OCI-LY3 (cell line): ENCODE measurements around the gene ACYP1.

Experiments
- H2AFZ ChIP-seq: fragments of 200-600, 300-600 bp; shearing (Covaris generic); 2 replicates; pipeline ENCODE4 v1.6.0; 2014; ENCODE audit warnings: antibody characterized with exemption, low read depth, low read length
- H3K27ac ChIP-seq: fragments of 200-600, 300-600 bp; sonication (generic); 2 replicates; pipeline ENCODE4 v1.5.1; 2014; ENCODE audit warnings: mild to moderate bottlenecking, low read length, moderate library complexity, mixed read lengths
- H3K27me3 ChIP-seq: fragments of 200-600, 300-600 bp; sonication (generic); 2 replicates; pipeline ENCODE4 v1.6.1; 2014; ENCODE audit warnings: low read depth, low read length, mixed read lengths
- H3K36me3 ChIP-seq: fragments of 200-600, 300-600 bp; sonication (generic); replicated peaks from 2 replicates; pipeline ENCODE3; 2014; ENCODE audit warnings: low read depth, low read length, mixed read lengths
- H3K4me1 ChIP-seq: fragments of 300-600, 200-600 bp; sonication (generic); 2 replicates; pipeline ENCODE4 v1.6.1; 2014; ENCODE audit warnings: low read length, mixed read lengths
- H3K4me2 ChIP-seq: fragments of 200-600, 300-600 bp; sonication (generic); 2 replicates; pipeline ENCODE4 v1.6.1; 2014; ENCODE audit warnings: low read length, mixed read lengths
- H3K4me3 ChIP-seq: fragments of 300-600, 200-600 bp; sonication (generic); 2 replicates; pipeline ENCODE4 v1.5.1; 2014; ENCODE audit warnings: antibody characterized with exemption, mild to moderate bottlenecking, low read length, moderate library complexity
- H3K79me2 ChIP-seq: fragments of 300-600, 200-600 bp; shearing (Covaris generic); 2 replicates; pipeline ENCODE4 v1.6.1; 2014; ENCODE audit warnings: mild to moderate bottlenecking, low read length, mixed read lengths
- H3K9ac ChIP-seq: fragments of 300-600, 200-600 bp; shearing (Covaris generic); 2 replicates; pipeline ENCODE4 v1.6.0; 2014; ENCODE audit warnings: mild to moderate bottlenecking, low read length, moderate library complexity
- H3K9me3 ChIP-seq: fragments of 200-600, 300-600 bp; shearing (Covaris generic); 2 replicates; pipeline ENCODE4 v1.6.1; 2014; ENCODE audit warnings: low read length, mixed read lengths; ENCODE audit not compliant: insufficient read depth
- H4K20me1 ChIP-seq: fragments of 200-600, 300-600 bp; sonication (generic); 2 replicates; pipeline ENCODE4 v1.6.1; 2016; ENCODE audit warnings: low read length, mixed read lengths; ENCODE audit not compliant: insufficient read depth
- CTCF ChIP-seq: fragments of 200-600, 300-600 bp; sonication (generic); IDR thresholded peaks from 2 replicates; pipeline ENCODE4 v1.5.1; 2014; ENCODE audit warnings: antibody characterized with exemption, low read length, low read depth
- EZH2phosphoT487 ChIP-seq: fragments of 200-600 bp; shearing (Covaris generic); IDR thresholded peaks from 2 replicates; pipeline ENCODE4 v1.6.1; 2018; ENCODE audit warnings: antibody characterized with exemption, mixed run types, low read depth

The ACYP1 gene

DNA sequence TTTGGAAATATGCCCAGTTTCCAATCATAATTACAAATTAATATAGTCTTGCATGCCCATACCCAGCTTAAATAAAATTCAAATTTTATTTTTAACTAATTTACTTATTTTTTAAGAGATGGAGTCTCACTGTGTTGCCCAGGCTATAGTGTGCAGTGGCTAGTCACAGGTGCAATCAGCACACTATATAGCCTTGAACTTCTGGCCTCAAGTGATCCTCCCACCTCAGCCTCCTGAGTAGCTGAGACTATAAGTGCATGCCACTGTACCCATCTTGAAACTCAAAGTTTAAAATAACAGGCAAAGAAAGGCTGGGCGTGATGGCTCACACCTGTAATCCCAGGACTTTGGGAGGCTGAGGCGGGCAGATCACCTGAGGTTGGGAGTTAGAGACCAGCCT lies 22.9 kb downstream of the ACYP1 start:
- no peak overlapping the region for H3K4me3 ChIP-seq
- H3K36me3 ChIP-seq = peaks cover 28% of the 10 kb centered on the region
- TF ChIP-seq CTCF (no peak), EZH2phosphoT487 (no peak)
- H2AFZ ChIP-seq = no peak overlapping the region
- no peak overlapping the region for H3K4me2 ChIP-seq
- no peak overlapping the region for H3K27ac ChIP-seq
- H3K9me3 ChIP-seq = no peaks in the 10 kb centered on the region
- H4K20me1 ChIP-seq = no peaks in the 10 kb centered on the region; the same call in 1 of the 2 replicates
- H3K27me3 ChIP-seq = no peaks in the 10 kb centered on the region
- H3K4me1 ChIP-seq = peaks cover 16% of the 10 kb centered on the region
- peaks cover 21% of the 10 kb centered on the region for H3K79me2 ChIP-seq
- H3K9ac ChIP-seq = no peak overlapping the region

DNA sequence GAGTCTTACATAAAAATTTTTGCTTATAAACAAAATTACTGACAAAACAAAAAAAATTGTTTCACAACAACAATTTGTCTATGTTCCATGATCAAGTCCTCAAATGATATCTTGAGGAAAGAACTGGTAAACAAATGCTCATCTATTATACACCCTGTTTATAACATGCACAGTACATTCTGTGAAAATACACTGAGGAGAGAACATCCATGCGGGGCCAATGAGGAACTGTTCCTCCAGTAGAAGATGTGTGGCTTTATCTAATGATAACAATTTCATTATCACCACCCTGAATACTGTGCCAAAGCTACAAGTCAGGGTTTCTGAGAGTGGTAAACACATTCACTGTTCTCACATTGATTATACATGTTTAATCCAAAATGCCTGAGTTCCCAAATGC lies 23.3 kb downstream of the ACYP1 start:
- peaks cover 16% of the 10 kb centered on the region for H3K4me1 ChIP-seq

DNA sequence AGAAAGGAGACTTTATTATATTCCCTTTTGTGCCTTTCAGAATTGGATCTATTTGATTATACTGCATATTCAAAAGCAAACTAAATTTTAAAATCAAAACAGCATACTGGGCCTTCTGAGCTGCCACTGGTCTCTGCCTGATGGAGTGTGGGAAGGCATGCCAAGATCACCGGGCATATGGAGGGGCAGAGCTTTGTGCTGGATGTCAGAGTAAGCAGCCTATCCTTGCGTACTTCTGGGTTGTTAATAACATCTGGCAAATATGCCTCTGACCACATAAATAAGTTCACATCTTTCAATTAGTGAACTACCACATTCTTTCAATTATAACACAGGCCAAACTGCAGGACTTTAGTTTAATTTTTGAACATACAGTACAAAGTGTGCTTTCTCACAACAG lies 30.9 kb downstream of the ACYP1 start:
- Histone ChIP-seq H3K4me1 (no peaks in the 10 kb centered on the region), H3K27ac (no peak overlapping the region)

More for the DNA sequence above, 23.3 kb downstream of the ACYP1 start:
- Histone ChIP-seq H3K27me3 (no peaks in the 10 kb centered on the region), H2AFZ (no peak overlapping the region), H4K20me1 (no peaks in the 10 kb centered on the region; the same call in 1 of the 2 replicates), H3K9ac (no peak overlapping the region), H3K9me3 (no peaks in the 10 kb centered on the region), H3K79me2 (peaks cover 17% of the 10 kb centered on the region), H3K27ac (no peak overlapping the region), H3K36me3 (peaks cover 31% of the 10 kb centered on the region), H3K4me3 (no peak overlapping the region), H3K4me2 (no peak overlapping the region)
- TF ChIP-seq CTCF (no peak), EZH2phosphoT487 (no peak)

GRCh38 chr14:75030147-75030546 lies 33.7 kb downstream of the ACYP1 start:
- H3K36me3 ChIP-seq = peaks cover 41% of the 10 kb centered on the region
- no peak overlapping the region for H3K4me3 ChIP-seq
- TF ChIP-seq EZH2phosphoT487 (no peak), CTCF (no peak)
- no peaks in the 10 kb centered on the region for H3K27me3 ChIP-seq
- no peak overlapping the region for H2AFZ ChIP-seq
- H3K4me1 ChIP-seq = no peaks in the 10 kb centered on the region
- no peaks in the 10 kb centered on the region for H4K20me1 ChIP-seq
- H3K27ac ChIP-seq = no peak overlapping the region
- H3K9me3 ChIP-seq = no peaks in the 10 kb centered on the region
- no peak overlapping the region for H3K9ac ChIP-seq
- H3K4me2 ChIP-seq = no peak overlapping the region
- no peaks in the 10 kb centered on the region for H3K79me2 ChIP-seq

More for the DNA sequence above, 30.9 kb downstream of the ACYP1 start:
- no peaks in the 10 kb centered on the region for H3K9me3 ChIP-seq
- H3K79me2 ChIP-seq = no peaks in the 10 kb centered on the region
- no peak for TF ChIP-seq EZH2phosphoT487
- peaks cover 45% of the 10 kb centered on the region for H3K36me3 ChIP-seq
- no peak overlapping the region for H3K9ac ChIP-seq
- H3K4me2 ChIP-seq = no peak overlapping the region
- no peak overlapping the region for H2AFZ ChIP-seq
- no peaks in the 10 kb centered on the region for H3K27me3 ChIP-seq
- H3K4me3 ChIP-seq = no peak overlapping the region
- no peaks in the 10 kb centered on the region for H4K20me1 ChIP-seq

GRCh38 chr14:75025876-75026275 lies 37.9 kb downstream of the ACYP1 start:
- H2AFZ ChIP-seq = no peak overlapping the region
- no peak overlapping the region for H3K4me2 ChIP-seq
- no peak for TF ChIP-seq CTCF
- no peak for TF ChIP-seq EZH2phosphoT487
- H3K9ac ChIP-seq = no peak overlapping the region
- H3K79me2 ChIP-seq = no peaks in the 10 kb centered on the region
- H3K4me1 ChIP-seq = no peaks in the 10 kb centered on the region
- H3K9me3 ChIP-seq = no peaks in the 10 kb centered on the region
- no peaks in the 10 kb centered on the region for H4K20me1 ChIP-seq
- peaks cover 32% of the 10 kb centered on the region for H3K36me3 ChIP-seq
- H3K4me3 ChIP-seq = no peak overlapping the region
- H3K27me3 ChIP-seq = no peaks in the 10 kb centered on the region
- no peak overlapping the region for H3K27ac ChIP-seq
